Measurements from ENCODE around the gene DNER. TPM values are rescaled to one million over a fixed set of nuclear protein-coding genes. Genes with fewer than 3 reads are reported as not detected.
A peak's percentile ranks its signal among the peaks of the same experiment; 100 is the strongest.
"Not testable (repeated sequence)": the region's sequence is repeated elsewhere in the genome, so short reads cannot be mapped to it uniquely, and the experiment has no call there.

Gene DNER
- polyA plus RNA-seq, 2 of the 4 experiments (the other 2 are of a cell fraction) = 0.34 to 4.2 TPM

- ChIA-PET POLR2A (no interaction called here), CTCF (interaction anchor here (1.2 kb wide), 1 partner anchor 51 kb away, joined by 3 read pairs; no protein-coding TSS in a partner anchor)
- TF ChIP-seq BHLHE40 (IDR thresholded peaks at IDR 0.05; ENCODE audit: low read depth, low read length) = no peak
- TF ChIP-seq HMGXB4 (CRISPR knock-in tag; IDR thresholded peaks at IDR 0.05; ENCODE audit: borderline replicate concordance) = no peak
- no peak for TF ChIP-seq E2F6 (IDR thresholded peaks at IDR 0.05; ENCODE audit: borderline replicate concordance, low read depth)
- TF ChIP-seq MAFK (IDR thresholded peaks at IDR 0.05; ENCODE audit: partially characterized antibody) = no peak
- no peak for TF ChIP-seq TFCP2L1 (CRISPR knock-in tag; IDR thresholded peaks at IDR 0.05)
- TF ChIP-seq POLR2AphosphoS2 (conservative IDR thresholded peaks at IDR 0.05; ENCODE audit: low read length) = no peak
- TF ChIP-seq JUN (IDR thresholded peaks at IDR 0.05) = no peak
- TF ChIP-seq EHMT2 (IDR thresholded peaks at IDR 0.05; ENCODE audit: low read depth) = no peak
- TF ChIP-seq RCOR1 (IDR thresholded peaks at IDR 0.05; ENCODE audit: low read depth, low read length) = no peak
- Histone ChIP-seq H3K9me3 (no peaks in the 10 kb centered on the region), H3K4me1 (no peaks in the 10 kb centered on the region), H3K27ac (no peak overlapping the region), H3K4me3 (no peak overlapping the region), H3K4me2 (no peak overlapping the region)
- no peak for FAIRE-seq
- DNase-seq (ENCODE audit: low read depth in 1 of 2, low spot score in 1 of 2) = no peak
- WGBS (ENCODE audit: missing lambda C conversion rate) = 24% methylated on average over 2 of the region's 2 CpGs
- ATAC-seq = no peak
Measured at GRCh38 chr2:229514273-229514895, 200.0 kb downstream of the DNER start.

GRCh38 chr2:229511524-229511923 is 202.8 kb downstream of the DNER start:
- ATAC-seq = no peak
- H3K4me3 ChIP-seq = no peak overlapping the region
- FAIRE-seq = no peak
- TF ChIP-seq POLR2A (IDR thresholded peaks at IDR 0.05; ENCODE audit: low read length) (no peak), HDAC2 (IDR thresholded peaks at IDR 0.05) (no peak), KDM1A (IDR thresholded peaks at IDR 0.05; ENCODE audit: low read depth) (no peak)
- H3K4me1 ChIP-seq = no peaks in the 10 kb centered on the region
- ChIA-PET POLR2A (no interaction called here), CTCF (interaction anchor here (1.2 kb wide), 1 partner anchor 140 kb away, joined by 3 read pairs; no protein-coding TSS in a partner anchor)
- no peak overlapping the region for H3K27ac ChIP-seq
- no peak for DNase-seq (ENCODE audit: low read depth in 1 of 2, low spot score in 1 of 2)
- H3K4me2 ChIP-seq = no peak overlapping the region
- H3K9me3 ChIP-seq = no peaks in the 10 kb centered on the region
- 81% methylated on average over 1 of the region's 1 CpG for WGBS (ENCODE audit: missing lambda C conversion rate)

GRCh38 chr2:229506699-229507098 is 207.7 kb downstream of the DNER start:
- H3K4me1 ChIP-seq; POLR2A ChIA-PET; DNase-seq (ENCODE audit: low read depth in 1 of 2, low spot score in 1 of 2); H3K4me2 ChIP-seq; H3K27ac ChIP-seq; H3K4me3 ChIP-seq; H3K9me3 ChIP-seq; ATAC-seq; FAIRE-seq; CTCF ChIA-PET: not testable (repeated sequence)
- TF ChIP-seq CEBPB (IDR thresholded peaks at IDR 0.05) = peak; percentile 8 to 35; a peak in 2 of 4 replicates
- 56% methylated on average over 4 of the region's 4 CpGs for WGBS (ENCODE audit: missing lambda C conversion rate)

- POLR2A ChIA-PET = no interaction called here
Measured at GRCh38 chr2:229501051-229501794, 213.1 kb downstream of the DNER start.

More at GRCh38 chr2:229501051-229501794, 213.1 kb downstream of the DNER start:
- FAIRE-seq (no peak), ATAC-seq (no peak), DNase-seq (ENCODE audit: low read depth in 1 of 2, low spot score in 1 of 2) (no peak)
- Histone ChIP-seq H3K4me2 (no peak overlapping the region), H3K27ac (no peak overlapping the region), H3K9me3 (0 out of 3 replicates have a peak, but pooled peaks cover 3% of the 10 kb centered on the region), H3K4me1 (no peaks in the 10 kb centered on the region), H3K4me3 (no peak overlapping the region)
- TF ChIP-seq ZNF302 (CRISPR knock-in tag; IDR thresholded peaks at IDR 0.05) = no peak
- no peak for TF ChIP-seq HOXA7 (CRISPR knock-in tag; IDR thresholded peaks at IDR 0.05)
- TF ChIP-seq NFE2L2 (conservative IDR thresholded peaks at IDR 0.05; ENCODE audit: low read length) = no peak
- TF ChIP-seq FOSB (CRISPR knock-in tag; IDR thresholded peaks at IDR 0.05) = no peak
- TF ChIP-seq USF2 (IDR thresholded peaks at IDR 0.05) = no peak
- no peak for TF ChIP-seq POLR2A (IDR thresholded peaks at IDR 0.05; ENCODE audit: low read length)
- no peak for TF ChIP-seq ESRRA (IDR thresholded peaks at IDR 0.05; ENCODE audit: borderline replicate concordance, low read length)
- TF ChIP-seq POLR2AphosphoS2 (conservative IDR thresholded peaks at IDR 0.05; ENCODE audit: low read length) = no peak
- no peak for TF ChIP-seq MAZ (IDR thresholded peaks at IDR 0.05; ENCODE audit: borderline replicate concordance, low read depth, low read length)
- no peak for TF ChIP-seq CHD2 (IDR thresholded peaks at IDR 0.05; ENCODE audit: low read length, partially characterized antibody)
- no peak for TF ChIP-seq JUNB (IDR thresholded peaks at IDR 0.05)
- CTCF ChIA-PET = interaction anchor here (0.7 kb wide), 1 partner anchor 76 kb away, joined by 3 read pairs; no protein-coding TSS in a partner anchor
- 61% methylated on average over 2 of the region's 2 CpGs for WGBS (ENCODE audit: missing lambda C conversion rate)
